ENCODE measurements around the gene RNF135.

- no peak for TF ChIP-seq POLR2A (IDR thresholded peaks at IDR 0.05)
- no peak for TF ChIP-seq CTCF (IDR thresholded peaks at IDR 0.05)
- TF ChIP-seq EP300 (IDR thresholded peaks at IDR 0.05), result no peak
- no peak for TF ChIP-seq POLR2AphosphoS5 (IDR thresholded peaks at IDR 0.05)
Observed at GRCh38 chr17:30997842-30998241, 27.0 kb downstream of the RNF135 start.
